DLD1 (cell line): ENCODE measurements around the gene DDX1.

Experiments
- in situ Hi-C: cut with HindIII; loops from 2 replicates; pipeline ENCODE4 v1.10.0; 2017; ENCODE audit warnings: low sequenced_read_pairs

Gene DDX1

DNA sequence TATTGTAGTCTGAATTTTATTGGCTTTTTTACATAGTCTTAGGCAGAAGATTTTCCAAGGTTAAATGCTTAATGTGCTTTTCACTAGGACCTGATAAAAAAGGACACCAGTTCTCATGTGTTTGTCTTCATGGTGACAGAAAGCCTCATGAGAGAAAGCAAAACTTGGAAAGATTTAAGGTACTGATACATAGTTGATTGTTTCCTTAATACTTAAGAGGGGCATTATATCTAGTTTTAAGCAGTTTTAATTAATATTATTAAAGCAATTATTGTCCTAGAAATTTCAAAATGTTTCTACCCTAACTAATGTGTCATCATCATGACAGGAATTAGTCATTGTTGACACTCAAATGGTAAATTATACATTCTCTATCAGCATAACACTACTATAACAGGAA lies 35.3 kb downstream of the DDX1 start:
- in situ Hi-C loops: loop anchor here (25.0 kb wide), 1 partner anchor 860 kb away; no protein-coding TSS in a partner anchor

DNA sequence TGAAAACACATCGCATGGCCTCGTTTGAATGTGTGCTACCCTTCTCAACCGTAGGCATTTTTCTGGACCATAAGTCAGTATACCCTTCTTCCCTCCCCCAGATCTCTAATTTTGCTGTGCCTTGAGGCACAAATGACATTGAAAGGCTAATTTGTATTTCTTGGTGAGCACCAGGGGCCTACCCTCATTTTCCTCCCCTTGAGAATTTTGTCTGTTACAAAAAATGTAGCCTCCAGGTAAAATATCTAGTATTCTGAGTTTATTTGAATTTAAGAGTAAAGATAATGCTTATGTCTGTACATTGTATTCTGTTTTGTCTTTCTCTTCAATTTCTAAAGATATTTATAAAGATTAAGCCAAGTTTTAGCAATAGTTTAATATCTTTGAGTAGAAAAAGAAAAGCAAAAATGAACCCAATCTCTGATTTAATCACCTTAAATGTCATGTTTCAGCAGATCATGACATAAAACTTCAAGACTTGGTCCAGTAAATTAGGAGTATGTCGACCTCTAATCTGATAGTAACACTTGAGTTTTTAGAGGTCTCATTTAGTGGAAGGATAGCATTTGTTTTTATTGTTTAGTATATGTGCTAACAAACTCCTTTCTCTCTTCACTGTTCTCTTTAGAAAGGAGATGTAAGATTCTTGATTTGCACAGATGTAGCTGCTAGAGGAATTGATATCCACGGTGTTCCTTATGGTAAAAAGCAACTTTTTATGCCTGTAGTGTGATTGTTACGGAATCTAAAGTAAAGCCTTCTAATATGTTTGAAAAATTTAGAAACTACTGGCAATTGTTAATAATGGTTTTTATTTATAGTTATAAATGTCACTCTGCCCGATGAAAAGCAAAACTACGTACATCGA lies 36.4 kb downstream of the DDX1 start:
- in situ Hi-C loops: loop anchor here (25.0 kb wide), 1 partner anchor 859 kb away; no protein-coding TSS in a partner anchor

- in situ Hi-C loops: loop anchor here (25.0 kb wide), 1 partner anchor 858 kb away; no protein-coding TSS in a partner anchor
Observed at GRCh38 chr2:15628899-15629855, 37.5 kb downstream of the DDX1 start.

DNA sequence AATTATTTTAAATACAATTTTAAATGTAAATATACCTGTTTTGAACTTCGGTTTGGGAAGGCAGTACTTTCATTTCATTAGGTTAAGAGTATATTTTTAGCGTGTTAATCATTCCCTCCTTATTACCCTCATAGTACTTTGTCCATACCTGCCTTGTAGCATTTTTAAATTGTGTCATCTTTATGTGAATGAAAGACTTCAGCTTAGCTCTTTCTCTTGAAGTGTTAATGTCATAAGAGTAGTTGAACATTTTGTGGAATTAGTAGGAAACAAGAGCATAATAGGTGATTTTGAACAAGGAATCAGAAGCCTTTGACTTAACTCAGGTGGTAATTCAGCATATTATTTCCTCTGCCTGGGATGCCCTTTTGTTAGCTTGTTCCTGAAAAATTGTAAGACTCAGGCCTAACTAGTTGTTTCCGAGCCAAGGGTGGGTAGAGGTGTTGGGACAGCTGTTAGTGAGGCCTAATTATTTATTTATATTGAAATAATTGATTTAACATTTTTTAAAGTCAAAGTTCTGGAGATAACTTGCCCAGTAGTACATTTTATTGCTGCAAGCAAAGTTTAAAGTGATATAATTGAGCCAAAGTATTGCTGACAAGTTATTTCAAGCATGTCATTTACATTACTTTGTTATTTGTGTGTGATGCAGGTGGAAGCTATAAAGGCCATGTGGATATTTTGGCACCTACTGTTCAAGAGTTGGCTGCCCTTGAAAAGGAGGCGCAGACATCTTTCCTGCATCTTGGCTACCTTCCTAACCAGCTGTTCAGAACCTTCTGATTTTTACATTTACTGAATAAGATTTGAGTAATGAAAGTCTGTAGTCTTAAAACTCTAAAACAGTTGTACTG lies 38.7 kb downstream of the DDX1 start:
- in situ Hi-C loops: loop anchor here (25.0 kb wide), 1 partner anchor 857 kb away; no protein-coding TSS in a partner anchor

DNA sequence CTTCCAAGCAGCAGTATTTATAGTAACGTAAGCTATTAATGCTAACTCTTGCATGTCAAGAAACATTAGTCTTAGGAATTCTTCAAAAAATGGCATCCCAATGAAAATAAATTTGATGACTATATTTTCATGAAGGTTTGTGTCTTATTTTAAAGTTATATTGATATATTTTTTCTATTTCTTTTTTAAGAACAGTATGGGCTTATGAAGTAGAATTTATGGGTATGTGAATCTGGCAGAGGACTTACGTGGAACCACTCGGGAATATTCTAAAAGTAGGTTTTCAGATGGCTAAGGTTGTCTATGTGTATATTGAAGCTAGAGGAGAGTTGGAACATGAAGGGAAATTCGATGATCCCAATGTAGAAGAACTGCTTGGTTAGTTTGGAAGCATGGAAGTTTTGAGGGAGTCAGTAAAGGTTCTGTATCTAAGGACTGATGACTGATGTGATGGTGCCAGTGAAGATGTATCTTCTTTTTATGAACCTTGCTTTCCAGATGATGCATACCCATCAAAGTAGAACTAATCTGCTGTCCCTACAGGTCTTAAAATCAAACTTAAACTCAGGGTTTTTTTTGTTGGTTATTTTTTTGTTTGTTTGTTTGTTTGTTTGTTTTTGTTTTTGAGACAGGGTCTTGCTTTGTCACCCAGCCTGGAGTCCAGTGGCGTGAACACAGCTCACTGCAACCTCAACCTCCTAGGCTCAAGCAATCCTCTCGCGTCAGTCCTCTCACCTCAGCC lies 39.5 kb downstream of the DDX1 start:
- in situ Hi-C loops: loop anchor here (25.0 kb wide), 1 partner anchor 856 kb away; no protein-coding TSS in a partner anchor

DNA sequence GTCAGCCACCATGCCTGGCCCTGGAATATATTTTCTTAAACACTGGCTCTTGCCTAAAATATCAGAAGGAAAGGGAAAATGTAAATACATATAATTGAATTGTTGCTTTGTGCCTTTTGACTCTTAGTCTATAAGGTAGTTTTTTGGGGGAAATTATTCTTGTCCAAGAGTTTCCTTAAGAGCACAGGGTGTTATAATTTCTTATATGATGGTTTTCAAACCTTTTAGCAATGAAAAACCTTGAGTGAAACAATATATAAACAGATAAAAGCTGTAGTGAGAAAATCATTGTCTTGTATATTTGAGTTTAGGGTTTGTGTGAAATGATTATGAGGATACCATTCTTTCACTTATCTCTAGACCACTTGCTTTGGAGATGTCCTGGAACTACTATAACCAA lies 40.2 kb downstream of the DDX1 start:
- in situ Hi-C loops: loop anchor here (25.0 kb wide), 1 partner anchor 855 kb away; no protein-coding TSS in a partner anchor

- in situ Hi-C loops: loop anchor here (25.0 kb wide), 1 partner anchor 854 kb away; no protein-coding TSS in a partner anchor
Observed at GRCh38 chr2:15633043-15633970, 41.6 kb downstream of the DDX1 start.

DNA sequence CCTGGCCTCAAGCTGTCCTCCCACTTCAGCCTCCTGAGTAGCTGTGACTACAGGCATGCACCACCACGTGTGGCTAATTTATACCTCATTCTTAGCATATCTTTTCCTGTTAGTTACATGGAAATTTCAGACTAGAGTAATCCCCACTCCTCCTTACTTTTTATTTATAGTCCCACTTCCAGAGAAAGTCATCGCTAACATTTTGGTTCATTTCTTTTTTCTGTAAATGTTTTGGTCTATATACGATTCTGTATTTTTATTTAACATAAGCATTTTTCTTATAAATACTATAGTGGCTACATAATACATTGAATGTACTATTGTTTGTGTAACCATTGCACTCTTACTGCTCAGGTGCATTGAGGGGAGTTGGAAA lies 42.3 kb downstream of the DDX1 start:
- in situ Hi-C loops: loop anchor here (25.0 kb wide), 1 partner anchor 853 kb away; no protein-coding TSS in a partner anchor

DNA sequence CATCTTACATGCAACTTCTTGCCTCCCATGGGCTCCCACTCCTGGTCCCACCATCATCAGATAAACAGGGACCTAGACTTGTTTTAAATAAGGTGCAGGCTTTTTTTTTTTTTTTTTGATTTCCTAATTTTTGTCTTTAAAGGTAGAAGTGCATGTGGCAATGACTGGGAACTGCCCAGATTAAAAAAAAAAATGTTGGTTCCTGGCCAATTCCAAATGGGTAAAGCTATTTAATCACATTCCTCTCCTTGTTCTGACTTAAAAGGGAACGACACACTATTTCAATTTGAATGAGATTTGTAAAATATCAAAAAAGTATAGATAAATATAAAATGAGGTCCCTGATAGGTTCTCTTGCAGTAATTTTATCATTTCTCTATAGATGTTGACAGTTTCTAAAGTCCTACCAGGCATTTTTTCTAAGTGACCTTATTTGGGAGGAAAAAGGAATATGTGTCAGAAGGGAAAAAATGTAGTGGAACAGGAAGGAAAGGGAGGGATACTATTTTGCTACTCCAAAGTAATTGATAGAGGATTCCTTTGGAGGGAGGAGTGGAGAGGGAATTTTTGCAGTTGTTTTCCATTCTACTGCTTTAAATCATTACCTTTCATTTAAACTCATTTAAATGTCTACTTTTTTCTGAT lies 43.3 kb downstream of the DDX1 start:
- in situ Hi-C loops: loop anchor here (25.0 kb wide), 1 partner anchor 852 kb away; no protein-coding TSS in a partner anchor

DNA sequence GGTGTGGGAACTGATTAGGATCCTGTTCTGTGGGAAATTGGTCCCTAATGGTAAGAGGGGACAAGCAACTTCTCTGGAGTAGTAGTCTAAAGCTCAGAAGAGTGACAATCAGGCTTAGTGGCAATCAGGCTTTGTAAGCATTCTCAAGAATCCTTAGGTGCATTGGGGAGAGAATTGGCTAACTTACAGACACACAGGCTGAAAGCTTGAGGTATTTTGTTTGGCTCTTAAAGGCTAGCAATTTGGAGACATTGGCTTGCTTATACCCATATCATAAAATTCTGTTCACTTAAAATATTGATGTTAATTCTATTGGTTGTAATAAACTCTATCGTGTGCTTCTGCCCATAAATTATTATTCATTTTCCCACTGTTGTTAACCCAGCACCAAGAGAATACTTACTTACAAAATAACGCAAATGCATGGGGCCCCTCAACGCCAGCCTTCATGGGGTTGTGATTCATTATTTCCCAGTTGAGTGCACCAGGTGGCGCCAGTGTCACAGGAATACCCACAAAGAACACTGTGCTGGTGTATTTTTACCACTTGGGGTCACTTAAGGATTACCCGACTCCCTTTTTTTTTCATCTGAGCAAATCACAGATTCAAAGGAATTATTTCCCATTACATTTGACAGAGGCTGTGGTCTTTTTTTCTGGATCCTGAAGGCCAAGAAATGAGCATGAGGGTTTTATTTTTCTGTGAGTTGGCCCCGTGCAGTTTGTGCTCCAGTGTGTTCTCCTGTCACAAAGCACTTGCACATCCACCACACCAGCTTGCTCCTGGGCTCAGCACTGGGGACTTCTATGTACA lies 45.5 kb downstream of the DDX1 start:
- in situ Hi-C loops: loop anchor here (25.0 kb wide), 1 partner anchor 850 kb away; no protein-coding TSS in a partner anchor

- in situ Hi-C loops: loop anchor here (25.0 kb wide), 1 partner anchor 849 kb away; no protein-coding TSS in a partner anchor
Observed at GRCh38 chr2:15638720-15639119, 47.1 kb downstream of the DDX1 start.

GRCh38 chr2:15639323-15640251 lies 47.9 kb downstream of the DDX1 start:
- in situ Hi-C loops: loop anchor here (25.0 kb wide), 1 partner anchor 848 kb away; no protein-coding TSS in a partner anchor

- in situ Hi-C loops: loop anchor here (25.0 kb wide), 1 partner anchor 847 kb away; no protein-coding TSS in a partner anchor
Observed at GRCh38 chr2:15640261-15640711, 48.6 kb downstream of the DDX1 start.

DNA sequence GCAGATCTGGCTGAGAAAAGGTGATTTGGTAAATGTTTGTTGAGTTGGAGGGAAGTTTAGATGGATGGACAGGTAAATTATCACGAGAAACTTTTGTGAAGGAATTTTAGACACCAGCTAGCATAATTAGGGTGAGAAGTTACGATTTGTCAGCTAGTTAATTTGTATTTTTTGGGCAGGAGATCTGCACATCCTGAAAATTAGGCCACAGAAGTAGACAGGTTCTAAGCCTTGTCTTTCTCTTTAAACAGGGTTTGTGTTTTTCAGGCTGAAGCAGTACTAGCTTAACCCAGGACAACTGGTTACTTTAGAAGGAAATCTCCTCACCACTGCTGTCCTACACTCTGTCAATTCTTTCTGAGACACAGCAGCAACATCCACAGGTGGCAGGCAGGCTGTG lies 49.1 kb downstream of the DDX1 start:
- in situ Hi-C loops: loop anchor here (25.0 kb wide), 1 partner anchor 847 kb away; no protein-coding TSS in a partner anchor

- in situ Hi-C loops: loop anchor here (25.0 kb wide), 1 partner anchor 846 kb away; no protein-coding TSS in a partner anchor
Observed at GRCh38 chr2:15641530-15641982, 49.9 kb downstream of the DDX1 start.
